OCI-LY3 (cell line): ENCODE data around the gene INO80B.

ENCODE experiments used
- CTCF ChIP-seq: fragments of 200-600, 300-600 bp; sonication (generic); IDR thresholded peaks from 2 replicates; pipeline ENCODE4 v1.5.1; 2014; ENCODE audit warnings: antibody characterized with exemption, low read length, low read depth
- EZH2phosphoT487 ChIP-seq: fragments of 200-600 bp; shearing (Covaris generic); IDR thresholded peaks from 2 replicates; pipeline ENCODE4 v1.6.1; 2018; ENCODE audit warnings: antibody characterized with exemption, mixed run types, low read depth

- no peak for TF ChIP-seq CTCF
- TF ChIP-seq EZH2phosphoT487: no peak
These were observed 24.4 kb upstream of the INO80B start for GRCh38 chr2:74430502-74430901.
